Stimulated activated naive CD8-positive, alpha-beta T cell treated with anti-CD3 and anti-CD28 coated beads, Interleukin-15, Interleukin-2, amounts not matched to agents 100 U/mL and 50 U/mL, for 24 hours (primary cell): ENCODE data around the gene GLRX3.
A peak's percentile ranks its signal among the peaks of the same experiment; 100 is the strongest.
"Not testable (repeated sequence)": the region's sequence is repeated elsewhere in the genome, so short reads cannot be mapped to it uniquely, and the experiment has no call there.

ENCODE experiments used
- ATAC-seq: fragments of 150-1000 bp; cut with Tn5 transposase; one replicate; pipeline ENCODE4 v1.10.0; 2021
- DNase-seq: peaks from one replicate; pipeline ENCODE4 v3.0.0; 2021

GLRX3 gene

GRCh38 chr10:130136226-130137089, at the start of gene GLRX3:
TSS of gene GLRX3 (plus strand) at chr10:130136391. CDS start at chr10:130136421, 30 bp downstream.
- DNase-seq (peak; percentile 93), ATAC-seq (peak; percentile 83)

- DNase-seq, ATAC-seq: not testable (repeated sequence)
Measured at GRCh38 chr10:130090565-130090964, 45.6 kb upstream of the GLRX3 start.

GRCh38 chr10:130099344-130099743, 36.8 kb upstream of the GLRX3 start:
- ATAC-seq (no peak), DNase-seq (no peak)

GRCh38 chr10:130105724-130106123, 30.5 kb upstream of the GLRX3 start:
- no peak for ATAC-seq
- DNase-seq, result no peak

- DNase-seq, result peak; percentile 19
- ATAC-seq, result not testable (repeated sequence)
Measured at GRCh38 chr10:130108146-130108545, 28.0 kb upstream of the GLRX3 start.

- DNase-seq (peak; percentile 15), ATAC-seq (no peak)
Measured at GRCh38 chr10:130108934-130109604, 27.1 kb upstream of the GLRX3 start.

- DNase-seq (peak; percentile 75), ATAC-seq (no peak)
Measured at GRCh38 chr10:130109796-130110245, 26.4 kb upstream of the GLRX3 start.

GRCh38 chr10:130110246-130111112, 25.7 kb upstream of the GLRX3 start, which contains the start of gene C10orf143:
TSS of gene C10orf143 (minus strand) at chr10:130110830. CDS start at chr10:130110772, 58 bp downstream.
- ATAC-seq (peak; percentile 87), DNase-seq (peak; percentile 98)

- DNase-seq (peak; percentile 91), ATAC-seq (peak; percentile 89)
Measured at GRCh38 chr10:130111113-130111851, 24.9 kb upstream of the GLRX3 start.

- ATAC-seq (no peak), DNase-seq (no peak)
Measured at GRCh38 chr10:130111852-130112180, 24.4 kb upstream of the GLRX3 start.

GRCh38 chr10:130112821-130113220, 23.4 kb upstream of the GLRX3 start:
- DNase-seq, result no peak
- no peak for ATAC-seq

- DNase-seq, ATAC-seq: not testable (repeated sequence)
Measured at GRCh38 chr10:130116942-130117341, 19.2 kb upstream of the GLRX3 start.

GRCh38 chr10:130117535-130117934, 18.7 kb upstream of the GLRX3 start:
- ATAC-seq, DNase-seq: not testable (repeated sequence)

GRCh38 chr10:130121486-130122079, 14.6 kb upstream of the GLRX3 start:
- no peak for DNase-seq
- ATAC-seq, result no peak

GRCh38 chr10:130127364-130128061, 8.7 kb upstream of the GLRX3 start:
- peak; percentile 57 for DNase-seq

GRCh38 chr10:130128062-130128781, 8.0 kb upstream of the GLRX3 start:
- DNase-seq (no peak), ATAC-seq (no peak)

More at GRCh38 chr10:130127364-130128061, 8.7 kb upstream of the GLRX3 start:
- peak; percentile 89 for ATAC-seq

GRCh38 chr10:130128922-130129321, 7.3 kb upstream of the GLRX3 start:
- no peak for ATAC-seq
- no peak for DNase-seq

GRCh38 chr10:130135676-130136225, 440 bp upstream of the GLRX3 start:
- no peak for DNase-seq
- ATAC-seq, result no peak

GRCh38 chr10:130137090-130137448, 878 bp downstream of the GLRX3 start:
- ATAC-seq, result no peak
- DNase-seq, result no peak
